ENCODE results near the gene HOTAIR.

HOTAIR gene

GRCh38 chr12:53949631-53950436 is 24.9 kb downstream of the HOTAIR start:
- H3K27ac ChIP-seq = no peak overlapping the region
- no peak for TF ChIP-seq CTCF (conservative IDR thresholded peaks at IDR 0.05)

- TF ChIP-seq CTCF (conservative IDR thresholded peaks at IDR 0.05) = no peak
Observed at GRCh38 chr12:53948650-53949593, 25.8 kb downstream of the HOTAIR start.

GRCh38 chr12:53947743-53948142 is 27.0 kb downstream of the HOTAIR start:
- no peak overlapping the region for H3K27ac ChIP-seq
- no peak for TF ChIP-seq CTCF (conservative IDR thresholded peaks at IDR 0.05)

More at GRCh38 chr12:53948650-53949593, 25.8 kb downstream of the HOTAIR start:
- no peak overlapping the region for H3K27ac ChIP-seq

GRCh38 chr12:53944907-53945847 is 29.6 kb downstream of the HOTAIR start:
- no peak overlapping the region for H3K27ac ChIP-seq
- no peak for TF ChIP-seq CTCF (conservative IDR thresholded peaks at IDR 0.05)

- no peak overlapping the region for H3K27ac ChIP-seq
- no peak for TF ChIP-seq CTCF (conservative IDR thresholded peaks at IDR 0.05)
Observed at GRCh38 chr12:53944209-53944608, 30.5 kb downstream of the HOTAIR start.

- no peak for TF ChIP-seq CTCF (conservative IDR thresholded peaks at IDR 0.05)
- H3K27ac ChIP-seq = no peak overlapping the region
Observed at GRCh38 chr12:53942467-53942997, 32.2 kb downstream of the HOTAIR start.

Data from VCaP (cell line).